GM19452 (cell line): ENCODE measurements around the gene ADAM33.

Experiments
- ATAC-seq: cut with Tn5 transposase; IDR thresholded peaks from one replicate; pipeline ENCODE4 v1.9.1; 2021; ENCODE audit not compliant: unreplicated experiment

The ADAM33 gene

DNA sequence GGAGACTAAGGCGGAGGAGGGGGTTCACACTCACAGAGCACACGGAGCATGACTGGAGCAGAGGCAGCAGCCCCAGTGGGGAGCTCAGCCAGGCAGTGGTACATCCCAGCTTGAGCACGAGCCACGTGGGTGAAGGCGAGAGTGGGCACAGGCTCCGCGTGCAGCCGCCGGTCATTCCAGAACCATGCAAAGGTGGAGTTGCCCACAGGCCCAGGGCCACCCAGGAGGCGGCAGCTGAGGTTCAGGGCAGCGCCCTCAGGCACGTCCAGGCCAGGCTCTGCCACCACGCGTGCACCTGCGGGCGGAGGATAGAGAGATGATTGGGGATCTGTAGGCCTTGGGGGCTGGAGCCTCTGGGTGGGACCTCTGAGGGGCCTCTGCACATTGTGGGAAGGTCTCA lies 9.5 kb upstream of the ADAM33 start:
- no peak for ATAC-seq

DNA sequence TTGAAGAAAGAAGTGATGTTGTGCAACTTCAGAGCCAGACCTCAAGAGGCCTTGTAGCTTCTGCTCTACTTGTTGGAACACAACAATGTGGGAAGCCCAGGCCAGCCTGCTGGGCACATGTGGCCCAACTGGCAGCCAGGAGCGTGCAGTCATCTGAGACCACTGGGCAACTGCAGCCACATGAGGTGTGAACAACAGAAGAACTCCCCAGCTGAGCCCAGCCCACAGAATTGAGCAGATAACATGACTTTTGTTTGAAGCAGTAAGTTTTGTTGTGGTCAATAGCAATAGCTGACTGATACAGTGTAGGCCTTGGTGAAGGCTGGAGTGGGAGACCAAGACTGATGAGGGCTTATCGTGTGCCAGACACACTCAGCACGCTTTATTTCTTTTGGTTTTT lies 8.6 kb upstream of the ADAM33 start:
- no peak for ATAC-seq

DNA sequence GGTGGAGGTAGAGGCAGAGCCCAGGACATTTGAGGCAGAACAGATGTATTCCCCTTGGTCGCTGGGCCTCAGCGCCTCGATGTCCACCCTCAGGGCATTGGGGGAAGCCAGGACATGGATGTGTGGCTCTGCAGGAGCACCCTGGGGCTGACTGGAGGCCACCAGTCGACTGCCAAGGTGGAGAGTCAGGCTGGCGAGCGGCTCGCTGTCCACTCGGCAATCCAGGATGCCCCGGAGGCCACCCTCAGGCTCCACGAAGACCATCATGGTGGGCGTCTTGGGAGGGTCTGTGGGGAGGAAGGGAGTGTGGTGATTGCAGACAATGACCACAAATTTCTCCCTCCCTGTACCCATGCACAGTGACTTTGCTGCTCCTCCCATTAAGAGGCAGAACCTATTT lies 8.2 kb upstream of the ADAM33 start:
- no peak for ATAC-seq

DNA sequence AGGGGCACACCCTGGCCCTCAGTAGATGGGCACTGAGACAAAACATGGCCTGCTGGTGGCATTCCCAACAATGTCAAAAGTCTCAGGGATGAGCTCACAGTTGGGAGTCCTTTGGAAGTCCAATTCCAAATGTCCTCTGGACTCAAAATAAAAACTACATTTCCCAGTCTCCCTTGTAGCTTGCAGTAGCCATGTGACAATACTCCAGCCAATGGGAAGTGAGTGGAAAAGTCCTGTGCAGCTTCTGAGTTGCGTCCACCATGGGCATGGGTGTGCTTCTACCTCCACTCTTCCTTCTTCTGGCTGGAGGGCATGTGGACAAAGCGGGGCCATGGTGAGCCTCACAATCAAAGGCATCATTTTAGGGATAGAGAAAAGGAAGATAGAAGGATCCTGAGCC lies 5.8 kb upstream of the ADAM33 start:
- no peak for ATAC-seq

DNA sequence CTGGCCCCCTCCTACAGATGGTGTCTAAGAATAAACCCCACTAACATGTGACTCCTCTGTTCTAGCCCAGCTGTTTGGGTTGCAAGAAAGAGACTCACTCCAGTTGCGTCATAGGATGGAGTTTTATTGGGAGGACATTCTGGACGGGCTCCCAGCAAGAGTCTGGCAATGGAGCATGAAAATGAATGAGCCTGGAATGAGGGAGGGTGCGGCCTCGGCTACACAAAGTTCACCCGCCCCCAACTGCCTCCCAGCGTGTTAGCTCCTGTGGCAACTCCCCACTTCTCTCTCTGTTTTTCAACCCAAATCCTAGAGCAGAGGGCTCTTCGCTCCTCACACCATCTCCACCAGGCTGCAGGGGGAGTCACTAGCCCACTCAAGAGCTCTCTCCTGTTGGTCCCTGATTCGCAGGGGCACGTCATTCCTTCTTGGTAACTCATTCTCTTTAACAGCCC lies 5.1 kb upstream of the ADAM33 start:
- ATAC-seq = no peak

DNA sequence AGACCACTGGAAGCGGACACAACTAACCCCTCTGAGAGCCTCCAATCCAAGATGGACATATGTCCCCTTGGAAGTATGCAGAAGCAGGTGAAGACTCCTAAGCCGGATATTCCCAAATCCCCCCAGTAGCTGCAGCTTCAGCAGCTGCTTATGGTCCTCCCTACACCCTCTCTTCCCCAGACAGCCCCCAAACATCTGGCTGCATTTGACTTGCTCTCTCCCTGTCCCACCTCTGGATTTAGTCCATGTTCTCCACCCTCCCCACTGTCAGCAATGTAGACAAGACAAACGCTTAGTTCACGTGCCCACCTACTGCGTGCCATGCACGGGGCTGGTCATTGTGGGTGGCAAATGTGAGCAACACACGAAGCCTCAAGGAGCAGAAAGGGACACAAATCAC lies 4.6 kb upstream of the ADAM33 start:
- no peak for ATAC-seq

DNA sequence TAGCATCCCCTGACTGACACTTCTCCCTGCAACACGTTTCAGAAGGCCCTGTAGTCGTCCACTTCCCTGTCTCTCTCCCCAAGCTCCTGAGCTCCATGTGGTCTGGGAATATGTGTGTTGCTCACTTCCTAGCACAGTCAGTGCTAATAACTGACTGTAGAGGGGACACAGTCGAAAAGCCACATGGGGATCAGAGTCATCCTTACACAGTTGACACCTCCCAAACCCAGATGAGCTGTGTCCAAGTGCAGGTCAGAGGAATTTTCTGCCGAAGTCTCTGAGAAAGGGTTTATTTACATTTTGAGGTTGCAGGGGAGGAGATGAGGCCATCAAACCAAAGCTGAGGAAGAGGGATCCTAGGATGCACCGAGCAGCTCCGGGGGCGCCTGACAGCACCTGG lies 3.5 kb upstream of the ADAM33 start:
- ATAC-seq = no peak

DNA sequence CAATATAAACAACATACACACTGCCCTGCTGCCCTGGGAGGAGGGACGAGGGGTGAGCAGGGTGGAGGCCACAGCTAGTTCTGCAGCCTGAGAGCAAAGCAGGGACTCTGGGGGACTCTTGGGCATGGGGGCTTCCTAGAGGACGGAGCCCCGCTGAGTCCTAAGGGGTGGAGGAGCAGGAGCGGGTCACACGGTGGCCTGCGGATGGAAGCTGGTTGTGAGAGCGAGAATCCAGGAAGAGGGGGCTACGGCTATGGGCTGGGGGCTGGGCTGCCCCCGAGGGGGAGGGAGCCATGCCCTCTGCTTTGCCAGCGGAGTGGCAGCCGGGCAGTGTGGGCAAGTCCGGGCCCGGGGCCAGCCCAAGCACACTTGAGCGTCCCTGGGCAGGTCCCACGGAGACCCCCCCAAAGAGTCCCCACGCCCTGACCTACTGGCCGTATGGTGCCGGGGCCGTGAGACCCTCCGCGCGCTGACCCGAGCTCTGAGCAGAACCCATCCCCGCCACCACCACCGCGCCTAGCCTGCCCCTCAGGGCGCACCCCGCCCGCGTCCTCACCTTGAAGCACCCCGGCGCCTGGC lies 369 bp downstream of the ADAM33 start:
- ATAC-seq = no peak

DNA sequence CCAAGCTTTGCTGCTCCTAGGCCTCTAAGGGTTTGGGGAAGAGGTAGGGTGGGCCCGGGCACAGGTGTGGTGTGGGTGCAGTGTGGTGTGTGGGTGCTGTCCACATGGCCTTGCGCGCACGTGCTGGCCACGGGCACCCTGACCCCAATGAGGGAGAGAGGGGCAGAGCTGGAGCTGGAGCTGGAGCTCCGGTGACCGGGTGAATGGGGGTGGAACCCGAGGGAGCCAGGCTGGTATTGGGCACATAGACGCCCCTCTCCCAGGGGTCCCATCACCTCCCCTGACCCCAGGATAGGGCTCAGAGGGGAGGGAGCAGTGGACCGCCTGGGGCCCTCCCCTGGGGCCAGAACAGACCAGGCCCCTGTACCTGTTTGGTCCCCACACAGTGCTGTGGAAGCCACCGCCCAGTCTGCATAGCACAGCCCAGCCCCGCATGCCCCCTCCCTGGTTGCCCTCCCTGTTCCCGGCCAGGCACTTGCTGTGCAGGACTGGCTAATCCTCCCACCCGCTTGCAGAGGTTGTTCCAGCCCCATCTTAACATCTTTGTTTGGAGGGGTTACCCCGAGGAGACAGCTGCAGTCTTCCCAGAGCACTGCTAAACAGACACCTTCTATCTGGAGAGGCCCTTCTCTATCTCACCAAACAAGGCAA lies 984 bp downstream of the ADAM33 start:
- ATAC-seq = no peak

DNA sequence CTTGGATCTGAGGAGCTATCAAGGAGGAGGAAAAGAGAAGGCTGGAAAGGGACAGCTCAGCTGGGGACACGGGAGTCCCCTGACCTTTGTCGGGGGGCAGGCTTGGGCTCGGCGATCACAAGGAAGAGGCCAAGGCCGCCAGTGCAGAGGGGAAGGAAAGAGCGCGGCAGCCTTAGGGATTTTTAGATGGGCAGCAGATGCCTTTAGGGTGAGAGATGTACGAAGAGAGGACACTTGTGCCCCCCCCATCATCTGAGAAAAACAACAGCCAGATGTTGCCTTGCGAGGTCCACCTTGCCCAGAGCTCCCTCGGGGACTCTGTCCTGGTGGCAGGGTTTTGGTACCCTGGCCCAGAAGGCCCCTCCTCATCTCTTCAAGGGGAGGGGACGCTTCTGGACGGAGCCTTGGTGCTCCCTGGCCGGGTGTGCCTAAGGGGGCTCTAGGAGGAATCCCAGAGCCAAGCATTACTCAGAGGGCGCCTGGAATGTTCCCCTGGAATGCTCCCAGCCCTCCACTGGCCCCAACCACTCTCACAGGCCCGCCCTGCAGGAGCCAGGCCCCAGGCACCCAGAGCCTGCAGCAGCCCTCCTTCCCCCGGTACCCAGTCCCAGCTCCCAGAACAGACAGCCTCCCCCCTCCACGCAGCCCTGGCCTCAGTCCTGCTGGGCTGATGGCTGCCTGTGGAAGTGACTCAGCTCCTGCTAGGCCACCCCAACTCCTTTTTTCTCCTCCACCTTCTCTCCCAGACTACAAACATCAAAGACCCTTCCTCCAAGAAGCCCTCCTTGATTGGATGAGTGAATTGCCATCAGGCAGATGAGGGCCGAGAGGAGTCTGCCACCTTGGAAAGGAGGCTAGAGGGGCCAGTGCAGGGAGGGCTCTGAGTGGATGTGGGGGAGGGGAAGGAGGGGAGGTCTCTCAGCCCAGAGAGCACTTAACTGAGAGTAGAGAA lies 1.8 kb downstream of the ADAM33 start:
- no peak for ATAC-seq

DNA sequence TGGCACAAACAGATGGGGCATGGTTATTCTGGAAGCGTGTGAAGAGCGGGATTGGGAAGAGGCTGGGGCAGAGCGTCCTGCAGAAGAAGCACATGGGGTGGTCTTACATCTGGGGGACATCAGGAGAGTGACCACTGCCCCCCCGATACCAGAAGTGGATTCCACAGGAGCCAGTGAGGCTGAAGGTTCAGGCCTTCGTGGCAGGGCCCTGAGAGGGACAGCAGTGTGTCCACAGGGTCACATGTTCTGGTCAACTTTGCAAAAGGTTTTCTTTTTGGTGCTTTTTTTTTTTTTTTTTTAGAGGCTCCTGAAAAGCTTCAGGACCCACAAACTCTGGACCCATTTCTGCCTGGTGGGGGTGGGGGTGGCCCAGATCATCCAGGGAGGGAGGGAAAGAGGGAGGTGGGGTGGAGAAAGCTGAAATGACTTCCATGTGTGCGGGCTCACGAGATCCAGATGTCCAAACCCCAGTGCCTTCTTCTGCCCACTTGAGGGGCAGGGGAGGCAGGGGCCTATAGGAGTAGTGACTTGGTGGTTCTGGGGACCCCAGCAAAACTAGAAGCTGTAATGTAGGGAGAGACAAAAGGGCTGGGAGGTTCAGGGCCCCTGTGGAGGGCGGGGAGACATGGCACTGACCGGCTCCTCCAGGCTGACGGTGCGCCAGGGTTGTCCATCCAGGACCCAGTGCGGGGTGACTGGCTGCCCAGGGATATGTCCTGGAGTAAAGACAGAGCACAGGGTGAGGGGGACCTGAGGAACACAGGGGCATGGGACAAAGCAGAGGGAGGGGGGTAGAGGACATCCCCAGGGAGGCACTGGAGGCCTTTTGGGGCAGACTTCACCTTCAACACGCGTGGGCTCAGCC lies 2.7 kb downstream of the ADAM33 start:
- ATAC-seq = no peak

DNA sequence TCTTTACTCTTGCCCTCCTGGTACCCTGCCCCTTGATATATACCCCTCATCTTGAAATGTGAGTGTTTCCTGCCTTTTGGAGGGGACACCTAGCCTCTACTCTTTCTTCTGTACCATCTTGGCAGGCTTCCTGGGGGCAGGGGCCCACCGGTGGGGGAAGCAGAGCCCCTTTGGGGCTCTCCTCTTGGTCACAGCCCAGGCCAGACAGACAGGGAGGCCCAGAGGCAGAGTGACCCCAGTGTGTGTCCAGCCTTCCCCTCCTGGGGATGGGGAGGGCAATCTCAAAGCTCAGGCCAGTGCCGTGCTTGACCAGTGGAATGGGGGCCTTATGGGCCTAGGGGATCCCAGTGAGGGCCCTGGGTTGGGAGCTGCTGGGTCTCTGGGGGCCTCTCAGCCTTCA lies 3.6 kb downstream of the ADAM33 start:
- no peak for ATAC-seq

DNA sequence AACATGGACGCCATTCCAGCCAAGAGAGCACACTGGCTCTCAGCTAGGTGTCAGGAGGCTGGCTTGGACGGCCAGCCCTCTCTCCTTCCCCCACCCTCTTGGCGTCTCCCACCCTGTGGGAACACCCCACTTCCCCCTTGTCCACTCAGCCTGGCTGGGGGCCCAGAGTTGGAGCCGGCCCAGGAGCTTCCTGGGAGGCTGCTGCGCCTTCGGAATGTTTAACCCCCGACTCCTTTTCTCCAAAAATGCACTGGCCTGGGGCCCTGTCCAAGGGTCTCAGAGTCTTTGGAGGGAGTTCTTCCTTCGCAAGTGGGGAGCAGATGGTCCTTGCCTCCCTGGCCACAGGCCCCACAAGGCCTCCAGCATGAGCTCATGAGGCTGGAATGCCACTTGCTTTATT lies 4.1 kb downstream of the ADAM33 start:
- no peak for ATAC-seq

DNA sequence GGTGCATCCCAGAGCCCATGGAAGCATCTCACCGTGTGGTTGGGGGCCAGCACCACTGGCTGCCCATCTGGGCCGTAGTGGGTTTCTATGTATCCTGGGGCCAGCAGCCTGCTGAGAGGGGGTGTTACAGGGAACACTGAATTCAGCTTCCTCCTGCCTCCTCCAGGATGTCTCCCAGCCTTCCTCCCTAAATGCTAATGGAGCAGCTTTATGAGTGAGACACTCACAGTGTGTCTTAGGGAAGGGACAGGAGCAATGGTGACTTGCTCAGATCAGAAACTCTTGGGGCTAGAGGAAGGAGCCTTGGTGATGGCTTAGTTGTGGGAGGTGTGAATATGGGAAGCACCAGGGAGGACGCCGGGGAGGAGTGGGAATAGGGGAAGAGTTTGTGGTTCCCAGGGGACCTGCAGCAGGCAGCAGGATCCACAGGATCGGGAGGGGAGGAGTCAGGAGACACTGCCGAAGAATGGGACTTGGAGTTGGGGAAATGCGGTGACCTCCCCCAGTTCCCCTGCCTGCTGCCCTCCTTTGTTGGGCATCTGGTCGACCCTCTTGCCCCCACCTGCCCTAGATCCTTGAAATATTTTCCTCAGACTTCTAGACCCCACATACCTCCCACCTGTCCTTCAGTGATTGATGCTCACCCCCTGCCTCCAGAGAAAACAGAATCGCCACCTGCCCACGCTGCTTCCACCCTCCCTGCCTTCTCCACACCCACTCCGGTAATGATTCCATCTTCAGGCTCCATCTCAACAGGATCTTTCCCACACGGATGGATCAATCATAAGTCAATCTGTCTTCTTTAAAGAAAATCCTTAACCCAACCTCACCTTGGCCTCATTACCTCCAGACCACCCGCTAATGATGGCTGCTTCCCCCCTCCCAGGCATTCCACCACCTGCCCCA lies 6.6 kb downstream of the ADAM33 start:
- ATAC-seq = no peak

DNA sequence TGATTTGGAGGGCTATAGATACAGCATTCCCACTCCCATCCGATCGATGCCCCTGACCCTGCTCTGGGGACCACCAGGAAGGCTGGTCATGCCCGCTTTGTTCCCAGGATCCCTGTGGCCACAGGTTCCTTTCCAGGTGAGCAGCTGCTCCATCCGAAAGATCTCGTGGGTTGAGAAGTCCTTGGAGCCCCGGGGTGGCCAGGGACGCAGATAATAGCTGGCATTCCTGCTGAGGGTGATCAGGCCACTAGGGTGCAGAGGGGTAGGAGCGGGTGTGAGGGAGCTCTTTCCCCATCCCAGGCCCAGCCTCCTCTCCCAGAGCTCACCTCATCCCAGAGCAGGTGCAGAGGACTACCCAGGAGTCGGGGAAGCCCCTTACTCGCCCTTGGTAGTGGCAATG lies 7.4 kb downstream of the ADAM33 start:
- ATAC-seq = no peak

DNA sequence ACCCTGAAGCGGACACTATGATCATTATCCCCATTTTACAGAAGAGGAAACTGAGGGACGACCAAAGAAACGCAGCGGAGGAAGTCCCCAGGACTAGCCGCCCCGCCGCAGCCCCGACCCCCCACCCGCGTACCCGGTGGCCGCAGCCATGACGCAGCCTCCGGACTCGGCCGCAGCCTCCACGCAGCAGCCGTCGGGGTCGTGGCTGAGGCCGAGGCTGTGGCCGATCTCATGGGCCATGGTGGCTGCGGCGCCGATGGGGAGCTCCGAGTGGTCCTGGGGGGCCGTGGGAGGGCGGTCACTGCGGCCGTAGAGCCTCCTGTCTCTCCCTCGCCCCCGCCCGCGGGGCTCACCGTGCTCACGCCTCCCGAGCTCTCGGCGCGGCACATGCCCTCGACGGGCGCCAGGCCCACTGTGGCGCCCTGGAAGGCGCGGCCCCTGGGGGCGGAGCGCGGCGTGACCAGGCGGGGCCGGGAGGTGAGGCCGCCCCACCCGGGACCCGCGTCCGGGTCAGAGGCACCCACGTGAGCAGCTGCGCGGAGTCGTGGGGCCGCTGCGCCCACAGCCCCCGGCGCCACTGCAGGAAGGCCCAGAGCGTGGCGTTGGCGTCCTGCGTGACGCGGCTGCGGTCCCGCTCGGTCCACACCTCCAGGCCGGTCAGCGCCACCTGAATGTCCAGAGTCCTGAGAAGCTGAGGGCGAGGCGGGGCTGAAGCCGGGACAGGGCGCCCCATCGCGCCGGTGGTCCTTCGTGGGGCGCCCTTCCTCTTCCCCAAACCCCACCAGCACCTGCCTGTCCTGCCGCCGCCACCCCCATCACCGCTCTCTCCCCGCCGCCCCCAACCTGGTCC lies 8.4 kb downstream of the ADAM33 start:
- ATAC-seq = no peak

DNA sequence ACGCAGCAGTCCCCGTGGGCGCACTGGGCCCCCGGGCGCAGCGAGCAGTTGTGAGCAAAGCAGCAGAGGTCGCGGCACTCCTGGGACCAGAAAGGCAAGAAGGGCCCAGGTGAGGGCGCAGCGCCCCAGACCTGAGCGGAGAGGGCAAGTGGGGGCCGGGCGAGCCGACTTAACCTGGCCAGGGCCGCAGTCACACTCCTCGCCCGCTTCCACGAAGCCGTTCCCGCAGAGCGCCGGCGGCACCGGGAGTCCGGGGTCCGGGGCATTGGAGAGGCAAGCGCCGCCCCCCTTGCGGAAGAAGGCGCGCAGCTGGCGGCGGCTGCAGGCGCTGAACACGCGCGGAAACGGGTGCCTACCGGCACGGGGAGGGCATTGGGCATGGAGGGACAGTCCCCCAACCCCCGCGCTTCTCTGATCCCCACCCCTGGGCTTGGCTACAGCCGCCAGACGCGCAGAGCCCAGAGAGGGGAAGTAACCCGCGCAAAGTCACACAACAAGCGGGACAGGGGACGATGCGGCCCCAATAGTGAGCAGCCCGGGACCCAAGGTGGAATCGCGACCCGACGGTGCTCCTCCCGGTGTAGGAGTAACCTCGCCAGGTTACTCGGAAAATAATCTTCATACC lies 9.2 kb downstream of the ADAM33 start:
- ATAC-seq = no peak

DNA sequence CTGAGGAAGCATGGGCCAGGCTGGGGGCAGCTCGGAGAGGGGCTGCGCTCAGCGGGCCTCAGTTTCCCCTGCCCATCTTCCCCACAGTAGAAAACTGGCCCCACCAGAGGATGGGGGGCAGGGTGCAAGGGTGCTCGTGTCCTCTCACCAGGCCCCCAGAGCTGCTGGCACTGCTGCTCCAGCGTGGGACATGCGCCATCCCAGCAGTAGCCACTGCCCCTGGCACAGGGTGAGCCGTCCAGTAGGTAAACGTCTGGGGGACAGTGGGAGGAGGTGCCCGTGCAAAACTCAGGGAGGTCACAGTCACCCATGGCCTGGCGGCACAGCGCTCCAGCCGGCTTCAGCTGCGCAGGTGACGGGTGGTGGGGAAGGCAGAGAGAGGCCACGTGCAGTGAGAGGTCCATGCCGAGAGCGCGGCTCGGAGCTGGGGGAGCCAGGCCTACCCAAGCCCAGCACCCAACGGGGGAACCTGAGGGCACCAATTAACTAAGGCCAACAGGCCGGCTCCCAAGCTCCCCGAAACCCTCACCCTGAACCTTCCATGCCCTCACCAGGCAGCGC lies 9.7 kb downstream of the ADAM33 start:
- ATAC-seq = no peak
